Fibroblast of lung (primary cell): ENCODE data around the gene ZNG1C. TPM values are rescaled to one million over a fixed set of nuclear protein-coding genes. Genes with fewer than 3 reads are reported as not detected.
A peak's percentile ranks its signal among the peaks of the same experiment; 100 is the strongest.
"Not testable (repeated sequence)": the region's sequence is repeated elsewhere in the genome, so short reads cannot be mapped to it uniquely, and the experiment has no call there.

ENCODE experiments used
- DNase-seq, 2 donors: peaks; one replicate each; pipeline versions ENCODE4 v3.0.0 to v3.0.0-alpha.2; 2010; ENCODE audit warnings: low read depth in 2 of 2
- H2AFZ ChIP-seq: 2 replicates; pipeline ENCODE4 v1.5.1; 2012; ENCODE audit warnings: low read length, control low read depth, inconsistent platforms
- H3K27ac ChIP-seq: 2 replicates; pipeline ENCODE4 v1.5.1; 2011; ENCODE audit warnings: low read length, control low read depth; ENCODE audit not compliant: insufficient read depth
- H3K27me3 ChIP-seq: 2 replicates; pipeline ENCODE4 v1.5.1; 2011; ENCODE audit warnings: mild to moderate bottlenecking, low read length; ENCODE audit not compliant: control insufficient read depth, insufficient read depth
- H3K36me3 ChIP-seq: 2 replicates; pipeline ENCODE4 v1.5.1; 2011; ENCODE audit warnings: low read length; ENCODE audit not compliant: control insufficient read depth, insufficient read depth
- H3K4me1 ChIP-seq: 2 replicates; pipeline ENCODE4 v1.5.1; 2011; ENCODE audit warnings: low read length; ENCODE audit not compliant: control insufficient read depth, insufficient read depth; ENCODE audit errors: extremely low read depth
- H3K4me2 ChIP-seq: 2 replicates; pipeline ENCODE4 v1.5.1; 2011; ENCODE audit warnings: low read length, control low read depth; ENCODE audit not compliant: insufficient read depth; ENCODE audit errors: extremely low read depth
- H3K4me3 ChIP-seq, 4 experiments: fragments of 200-600 bp in 1 of 4; sonication (generic) in 1 of 4; replicated peaks in 1 of 4; 2 replicates each; pipeline ENCODE4 v1.5.1; 2011 to 2016; ENCODE audit warnings: low read length in 4 of 4, low read depth in 3 of 4, mild to moderate bottlenecking in 3 of 4, control low read depth in 2 of 4, inconsistent platforms in 1 of 4, mixed read lengths in 1 of 4; ENCODE audit not compliant: insufficient read depth in 1 of 4; ENCODE audit errors: control extremely low read depth in 1 of 4
- H3K79me2 ChIP-seq: 2 replicates; pipeline ENCODE4 v1.5.1; 2012; ENCODE audit warnings: mild to moderate bottlenecking, low read length, inconsistent platforms; ENCODE audit not compliant: control insufficient read depth, insufficient read depth
- H3K9ac ChIP-seq: 2 replicates; pipeline ENCODE4 v1.5.1; 2011; ENCODE audit warnings: mild to moderate bottlenecking, low read length, control low read depth; ENCODE audit not compliant: insufficient read depth
- H3K9me3 ChIP-seq: 2 replicates; pipeline ENCODE4 v1.5.1; 2012; ENCODE audit warnings: low read depth, low read length; ENCODE audit not compliant: control insufficient read depth, insufficient read depth
- H4K20me1 ChIP-seq: 2 replicates; pipeline ENCODE4 v1.5.1; 2011; ENCODE audit warnings: low read length; ENCODE audit not compliant: control insufficient read depth, insufficient read depth; ENCODE audit errors: extremely low read depth
- polyA plus RNA-seq, 2 donors: library from polyadenylated mRNA; depleted of rRNA in 1 of 2; stranded (reverse) in 1 of 2; unstranded in 1 of 2; fragments of >200 nt; gene quantifications; 2 replicates each; pipeline ENCODE4 v1.2.1, GENCODE V29; 2011 to 2012; ENCODE audit warnings: missing spikeins in 1 of 2
- total RNA-seq: library from RNA; depleted of rRNA; stranded (reverse); fragments of >200 nt; gene quantifications from 2 replicates; pipeline ENCODE4 v1.2.1, GENCODE V29; 2014

ZNG1C gene
- total and polyA plus RNA-seq, 2 donors (not counting 1 experiment from before 2014, with no cell fraction given) = 15.9 to 26.1 TPM

GRCh38 chr9:68342265-68343025 is 100.7 kb downstream of the ZNG1C start:
- not testable (repeated sequence) for H3K9ac ChIP-seq, H3K36me3 ChIP-seq, H3K79me2 ChIP-seq, H2AFZ ChIP-seq, H4K20me1 ChIP-seq, H3K27me3 ChIP-seq, H3K4me1 ChIP-seq, H3K4me2 ChIP-seq, H3K9me3 ChIP-seq, H3K4me3 ChIP-seq, H3K27ac ChIP-seq, DNase-seq

- not testable (repeated sequence) for H2AFZ ChIP-seq, H3K36me3 ChIP-seq, H3K4me3 ChIP-seq, H3K9me3 ChIP-seq, H3K9ac ChIP-seq, DNase-seq, H4K20me1 ChIP-seq, H3K79me2 ChIP-seq, H3K4me1 ChIP-seq, H3K4me2 ChIP-seq, H3K27ac ChIP-seq, H3K27me3 ChIP-seq
Measured at GRCh38 chr9:68343242-68343641, 101.5 kb downstream of the ZNG1C start.

- H3K4me2 ChIP-seq, H3K79me2 ChIP-seq, H3K36me3 ChIP-seq, H2AFZ ChIP-seq, H3K9me3 ChIP-seq, H4K20me1 ChIP-seq, H3K27ac ChIP-seq, H3K9ac ChIP-seq, H3K27me3 ChIP-seq, H3K4me1 ChIP-seq, H3K4me3 ChIP-seq: not testable (repeated sequence)
- peak in 1 of 2 donors; percentile 28 for DNase-seq
Measured at GRCh38 chr9:68343992-68344391, 102.2 kb downstream of the ZNG1C start.

Other genes starting within 250 kb of the ZNG1C start
- gene FOXD4L3, start 60.9 kb downstream of the ZNG1C start, total RNA-seq = under 0.01 TPM in 1 of 2 replicates, not detected in the other
- gene FOXD4L3, start 60.9 kb downstream of the ZNG1C start, polyA plus RNA-seq = not detected in 2 replicates
- 37.5 and 113 TPM in 2 replicates for gene PGM5, start 114.6 kb downstream of the ZNG1C start, total RNA-seq
- gene PGM5, start 114.6 kb downstream of the ZNG1C start, polyA plus RNA-seq = 42.6 and 65.7 TPM in 2 replicates